ENCODE measurements around the gene C1QL2.

The C1QL2 gene

DNA sequence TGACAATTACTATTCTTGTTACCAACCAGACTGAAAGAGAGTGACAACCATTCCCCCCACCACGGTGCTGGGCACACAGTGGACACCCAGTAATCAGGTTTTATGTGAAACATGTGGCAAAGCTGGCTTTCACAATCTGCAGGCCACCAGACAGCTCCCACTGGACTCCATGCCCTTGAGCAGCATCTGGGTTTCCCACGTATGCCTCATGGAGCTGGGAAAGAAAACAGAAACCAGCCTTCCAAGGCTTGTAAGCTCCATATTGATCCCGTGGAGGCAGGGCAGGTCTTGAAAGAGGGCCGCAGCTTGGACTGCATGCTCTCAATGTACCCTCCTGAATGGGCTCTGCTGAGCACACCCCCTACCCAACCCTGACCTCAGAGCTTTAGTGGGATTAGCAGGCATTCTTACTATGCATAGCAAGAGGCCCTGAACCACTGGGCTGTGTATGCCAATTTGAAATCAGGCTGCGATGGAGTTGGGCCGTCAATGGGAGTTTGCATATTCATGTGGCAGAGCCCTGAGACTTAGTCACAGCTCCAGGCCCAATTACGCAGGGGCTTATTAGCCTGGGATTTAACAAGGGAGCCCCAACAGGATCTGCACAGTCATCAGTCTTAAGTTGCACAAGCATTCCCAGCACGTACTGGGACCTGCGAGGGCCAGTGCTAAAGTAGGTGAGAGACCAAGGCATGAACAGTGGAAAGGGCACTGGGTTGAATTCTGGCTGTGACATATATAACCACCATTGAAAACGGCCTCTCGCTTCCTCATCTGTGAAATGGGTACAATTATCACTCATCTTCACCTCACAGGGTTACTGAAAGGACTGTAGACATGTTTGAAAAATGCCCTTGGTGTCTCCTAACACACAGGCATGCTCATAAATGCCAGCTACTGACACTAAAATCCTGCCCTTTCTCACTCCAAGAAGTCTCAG, 10.5 kb downstream of the C1QL2 start:
- no peak overlapping the region for H3K27ac ChIP-seq
- no peak for DNase-seq (ENCODE audit: low read depth, low spot score)

DNA sequence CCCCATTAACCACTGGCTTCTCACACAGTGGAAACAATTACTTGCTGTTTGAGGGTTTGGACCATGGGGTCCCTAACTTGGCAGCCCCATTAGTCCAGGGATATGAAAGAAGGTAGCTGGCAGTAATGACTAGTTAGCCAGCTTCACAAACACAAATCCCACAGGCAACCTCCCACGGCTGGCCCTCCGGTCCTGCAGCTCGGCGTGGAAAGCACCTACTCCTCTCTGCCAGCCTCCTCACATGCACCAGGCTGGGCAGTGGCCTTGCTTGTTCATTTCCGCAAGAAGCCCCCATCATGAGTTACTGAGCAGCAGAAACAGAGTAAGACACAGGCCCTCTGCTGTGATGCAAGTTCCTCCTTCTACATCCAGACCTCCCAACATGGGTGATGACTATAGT, 13.7 kb downstream of the C1QL2 start:
- no peak overlapping the region for H3K27ac ChIP-seq
- no peak for DNase-seq (ENCODE audit: low read depth, low spot score)

DNA sequence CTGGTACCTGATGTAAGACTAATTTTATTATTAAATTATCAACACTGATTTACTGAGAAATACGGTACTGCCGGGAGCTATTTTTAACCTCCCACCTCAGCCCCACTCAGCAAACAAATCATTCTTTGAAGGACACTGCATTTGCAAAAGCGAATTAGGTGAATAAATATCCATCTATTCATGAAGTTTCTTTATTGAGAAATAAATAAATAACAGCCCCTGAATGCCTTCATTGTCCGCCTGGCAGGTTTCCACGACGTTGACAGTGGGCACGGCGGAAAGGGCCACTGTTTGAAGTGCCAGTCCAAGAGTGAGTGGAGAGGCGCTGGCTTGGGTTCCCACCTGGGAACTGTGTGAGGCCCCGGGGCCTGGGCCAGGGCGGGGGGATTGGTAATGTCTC, 15.7 kb downstream of the C1QL2 start:
- DNase-seq (ENCODE audit: low read depth, low spot score) = no peak
- no peak overlapping the region for H3K27ac ChIP-seq

DNA sequence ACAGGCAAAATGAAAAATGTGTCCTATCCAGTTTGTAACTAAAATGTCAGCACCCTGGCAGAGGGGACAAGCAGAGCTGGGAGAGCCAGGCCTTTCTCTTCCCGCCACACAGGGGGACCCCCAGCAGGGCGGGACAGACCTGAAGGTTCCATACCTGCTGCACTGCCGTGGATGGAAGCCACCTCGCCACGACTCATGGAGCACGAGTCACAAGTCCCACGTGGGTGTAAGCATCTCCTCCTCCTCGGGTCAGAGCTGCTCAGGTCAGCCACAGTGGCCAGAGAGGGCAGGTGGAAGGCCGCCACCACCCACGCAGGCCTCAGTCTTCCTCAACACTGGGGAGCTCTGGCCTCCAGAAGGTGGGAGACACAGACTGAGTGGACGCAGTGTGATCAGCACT, 21.0 kb downstream of the C1QL2 start:
- DNase-seq (ENCODE audit: low read depth, low spot score) = no peak
- no peak overlapping the region for H3K27ac ChIP-seq

DNA sequence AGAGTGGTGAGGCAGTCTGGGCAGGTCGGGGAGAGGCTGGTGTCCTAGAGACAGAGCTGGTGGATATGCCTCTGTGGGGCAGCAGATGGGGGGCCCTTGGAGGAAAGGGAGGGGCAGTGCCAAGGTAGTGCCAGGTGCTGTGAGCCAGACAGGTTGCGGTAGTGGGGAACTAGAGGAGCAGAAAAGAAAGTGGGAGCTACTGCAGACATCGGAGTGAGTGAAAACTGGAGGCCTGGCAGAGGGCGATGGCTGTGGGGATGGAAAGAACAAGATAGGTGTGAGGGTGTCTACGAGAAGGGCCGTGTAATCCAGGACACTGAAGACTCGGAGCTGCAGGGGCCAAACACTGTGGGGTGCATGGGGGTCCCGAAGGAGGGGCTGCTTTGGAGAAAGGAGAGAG, 21.7 kb downstream of the C1QL2 start:
- H3K27ac ChIP-seq = no peak overlapping the region

DNA sequence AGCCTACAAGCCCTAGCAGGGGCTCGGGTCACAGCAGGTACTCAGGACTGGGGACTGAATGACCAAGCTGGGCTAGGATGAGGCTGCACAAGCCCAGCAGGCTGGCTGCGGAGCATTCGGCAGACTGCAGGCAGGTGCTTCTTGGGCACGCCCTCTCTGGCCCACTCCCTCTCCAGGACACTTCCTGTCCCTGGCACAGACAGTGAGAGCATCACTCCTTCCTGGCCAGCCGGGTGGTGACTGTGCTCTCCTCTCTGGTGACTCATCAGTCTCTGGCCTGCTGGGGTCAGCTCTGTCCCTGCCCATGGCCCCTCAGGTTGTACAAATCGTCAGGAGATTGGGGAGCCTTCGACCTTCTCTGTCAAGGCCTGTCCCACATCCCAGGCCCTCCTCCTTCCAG, 22.5 kb downstream of the C1QL2 start:
- no peak for DNase-seq (ENCODE audit: low read depth, low spot score)

More for the DNA sequence above, 21.7 kb downstream of the C1QL2 start:
- no peak for DNase-seq (ENCODE audit: low read depth, low spot score)

DNA sequence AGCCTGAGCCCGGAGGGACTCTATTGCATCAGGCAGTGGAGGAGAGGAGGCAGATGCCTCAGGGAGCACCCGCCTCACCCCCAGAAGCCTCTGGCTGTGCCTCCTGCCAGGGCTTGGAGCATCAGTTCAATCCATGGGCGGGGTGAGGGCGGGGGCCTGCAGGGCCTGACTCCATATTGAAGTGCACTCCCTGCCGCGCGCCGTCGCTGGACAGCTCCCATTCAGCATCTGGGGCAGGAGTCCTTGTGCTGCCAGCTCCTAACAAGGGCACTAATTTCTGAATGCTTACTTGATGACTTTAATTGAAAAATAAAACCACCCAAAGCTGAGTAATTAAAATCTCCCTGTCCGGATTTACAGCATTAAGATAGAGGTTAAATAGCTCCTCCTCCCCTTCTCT, 23.8 kb downstream of the C1QL2 start:
- DNase-seq (ENCODE audit: low read depth, low spot score) = no peak
- no peak overlapping the region for H3K27ac ChIP-seq

More for the DNA sequence above, 22.5 kb downstream of the C1QL2 start:
- H3K27ac ChIP-seq = no peak overlapping the region

DNA sequence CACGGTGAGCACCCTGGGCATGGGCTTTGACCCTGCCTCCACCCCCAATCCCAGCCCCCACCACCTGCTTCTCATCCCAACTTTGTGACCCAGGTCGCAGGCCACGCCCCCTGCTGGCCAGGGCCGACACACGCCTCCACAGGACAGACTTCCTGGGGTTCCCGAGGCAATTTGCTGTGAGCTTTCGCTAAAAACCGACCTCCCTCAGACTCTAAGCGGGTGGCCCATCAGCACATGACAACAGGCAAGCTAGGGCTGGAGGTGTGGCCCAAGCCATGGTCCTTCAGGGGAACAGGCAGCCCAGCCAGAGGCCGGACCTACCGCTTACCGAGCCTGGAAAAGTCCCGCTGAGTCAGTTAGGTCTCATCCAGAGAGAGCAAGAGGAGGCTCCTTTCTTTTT, 31.9 kb downstream of the C1QL2 start:
- DNase-seq (ENCODE audit: low read depth, low spot score) = no peak
- no peak overlapping the region for H3K27ac ChIP-seq

DNA sequence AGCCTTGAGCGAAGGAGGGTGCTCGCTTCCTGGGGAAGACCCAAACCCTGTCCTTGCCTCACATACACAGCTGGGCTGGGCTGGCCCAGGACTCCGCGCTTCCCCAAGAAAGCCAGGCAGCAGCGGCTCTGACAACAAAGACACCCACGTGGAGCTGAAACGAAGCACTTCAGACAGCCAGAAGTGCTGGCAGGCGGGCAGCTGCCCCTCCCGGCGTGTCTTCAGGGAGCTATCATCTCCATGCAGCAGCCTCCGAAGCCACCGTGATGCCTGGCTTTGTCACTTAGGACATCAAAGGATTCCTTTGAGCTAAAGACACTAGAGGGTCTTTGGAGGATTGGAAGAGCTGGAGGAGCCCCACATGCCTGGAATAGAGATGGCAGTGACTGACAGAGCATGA, 35.2 kb downstream of the C1QL2 start:
- DNase-seq (ENCODE audit: low read depth, low spot score) = no peak
- no peak overlapping the region for H3K27ac ChIP-seq

DNA sequence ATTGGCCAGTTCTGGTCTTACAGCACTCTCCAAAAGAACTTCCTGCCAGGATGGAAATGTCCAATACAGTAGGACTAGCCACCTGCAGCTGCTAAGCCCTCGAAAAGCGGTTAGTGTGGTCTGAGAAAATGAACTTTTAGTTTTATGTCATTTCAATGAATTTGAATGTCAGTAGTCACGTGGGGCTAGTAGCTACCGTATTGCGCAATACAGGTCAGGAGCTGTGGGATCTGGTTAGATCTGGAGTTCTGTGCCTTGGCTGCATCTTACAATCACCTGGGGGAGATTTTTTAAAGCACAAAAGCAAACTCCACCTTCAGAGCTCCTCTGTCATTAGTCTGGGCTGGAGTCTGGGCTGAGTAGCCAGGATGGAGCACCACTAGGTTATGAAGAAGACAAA, 35.9 kb downstream of the C1QL2 start:
- DNase-seq (ENCODE audit: low read depth, low spot score) = no peak
- H3K27ac ChIP-seq = no peak overlapping the region

DNA sequence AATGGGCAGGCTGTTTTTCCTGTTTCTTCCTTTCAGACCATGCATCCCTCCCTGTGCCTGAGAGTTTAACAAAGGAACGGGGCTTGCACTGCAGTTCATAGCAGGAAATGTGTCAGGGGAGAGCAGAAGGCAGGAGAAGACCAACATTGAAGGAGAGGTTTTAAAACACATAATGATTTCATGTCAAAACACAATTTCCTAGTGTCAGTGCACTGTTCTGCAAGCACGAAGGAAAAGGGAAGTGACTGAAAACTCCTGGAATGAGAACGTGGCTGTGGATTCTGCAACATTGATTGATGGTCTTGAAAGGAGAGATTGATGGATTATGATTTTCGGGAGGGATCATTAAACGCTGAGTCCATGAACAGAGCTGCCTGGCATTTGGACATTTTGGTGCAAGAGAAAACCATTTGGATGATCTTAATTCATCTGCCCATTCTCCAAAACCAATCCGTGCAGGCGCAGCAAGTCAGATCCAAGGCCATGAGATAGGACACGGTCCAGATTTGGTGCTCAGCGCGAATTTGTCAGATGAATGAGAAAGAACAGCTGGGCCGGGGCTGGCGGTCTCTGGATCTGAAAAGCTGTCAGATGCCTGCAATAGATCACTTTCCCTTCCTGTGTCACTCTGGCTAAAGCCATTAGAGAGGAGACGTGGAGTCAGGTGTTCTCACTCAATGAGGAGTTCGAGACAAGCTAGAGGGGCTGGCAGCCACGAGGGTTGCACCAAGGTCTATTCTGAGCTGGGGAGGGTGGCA, 38.4 kb downstream of the C1QL2 start:
- DNase-seq (ENCODE audit: low read depth, low spot score) = no peak
- no peak overlapping the region for H3K27ac ChIP-seq

DNA sequence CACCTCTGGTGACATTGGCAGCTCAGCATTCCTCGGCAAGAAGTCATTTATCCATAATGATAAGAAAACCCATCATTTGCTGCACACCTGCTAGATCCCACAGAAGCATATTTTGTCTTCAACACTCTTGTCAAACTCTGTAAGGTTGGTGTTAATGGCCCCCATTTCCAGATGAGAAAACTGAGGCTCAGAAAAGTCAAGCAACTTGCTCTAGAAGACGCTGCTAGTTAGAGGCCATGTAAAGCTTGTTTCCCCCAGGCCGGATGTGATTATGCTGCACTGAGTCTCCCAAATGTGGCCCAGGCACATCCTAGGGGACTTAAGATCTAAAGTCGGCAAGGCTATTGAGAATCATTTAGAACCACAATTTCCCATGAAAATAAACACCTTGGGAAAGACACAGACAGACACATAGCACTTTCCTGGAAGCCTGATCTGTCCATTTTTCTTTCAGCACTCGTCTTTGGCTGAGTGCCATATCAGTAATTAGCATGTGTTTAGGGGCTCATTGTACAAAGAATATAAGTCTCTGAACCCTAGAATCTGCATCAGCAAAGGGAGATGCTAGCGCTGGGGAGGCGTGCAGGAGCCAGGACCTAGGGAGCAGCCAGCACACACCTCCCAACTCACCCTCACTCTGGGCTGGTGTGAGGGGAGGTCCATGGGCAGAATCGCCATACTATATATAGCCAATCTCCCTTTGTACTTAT, 39.3 kb downstream of the C1QL2 start:
- no peak for DNase-seq (ENCODE audit: low read depth, low spot score)
- no peak overlapping the region for H3K27ac ChIP-seq

DNA sequence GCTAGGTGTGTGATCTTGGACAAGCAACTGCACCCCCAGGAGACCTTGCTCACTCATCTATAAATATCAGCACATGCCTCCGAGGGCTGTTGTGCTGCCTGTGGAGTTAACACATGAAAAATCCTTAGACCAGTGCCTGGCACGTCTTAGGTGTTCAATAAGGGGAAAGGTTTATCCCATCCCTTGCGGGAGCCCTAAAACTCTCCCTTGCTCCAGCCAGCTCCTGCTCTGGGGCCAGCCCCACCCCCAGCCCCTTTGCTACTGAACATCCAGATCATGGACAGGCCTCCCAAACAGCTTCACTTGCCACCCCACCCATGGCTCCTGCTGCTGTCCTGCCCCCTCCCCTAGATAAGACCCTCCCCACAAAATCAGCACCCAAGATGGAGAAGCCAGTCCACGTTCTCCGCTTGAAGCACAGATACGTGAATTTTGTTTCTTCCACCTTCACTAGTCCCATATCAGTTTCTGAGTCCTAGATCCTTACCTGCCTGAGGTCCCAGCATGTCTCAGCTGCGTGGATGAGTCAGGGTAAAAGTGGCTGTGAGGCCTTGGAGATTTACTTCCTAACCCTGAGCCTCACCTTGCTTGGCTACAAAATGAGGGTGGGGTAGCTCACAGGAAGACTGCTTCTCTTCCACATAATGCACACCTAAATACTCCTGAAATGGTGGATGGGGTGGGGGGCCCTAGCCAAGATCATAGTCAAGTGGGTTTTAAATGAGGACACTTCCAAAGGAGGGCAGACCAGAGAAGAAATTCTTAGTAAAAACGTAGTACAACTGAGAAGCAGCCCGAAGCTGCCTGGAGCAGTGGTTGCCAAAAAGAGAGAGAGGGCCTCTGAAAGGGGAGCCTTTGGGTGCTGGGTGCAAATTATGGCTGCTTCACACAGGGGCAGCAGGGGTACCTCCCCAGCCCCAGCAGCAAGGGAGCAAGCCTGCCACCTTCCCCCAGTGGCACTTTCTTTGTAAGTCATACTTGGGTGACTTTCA, 40.4 kb downstream of the C1QL2 start:
- DNase-seq (ENCODE audit: low read depth, low spot score) = no peak
- H3K27ac ChIP-seq = no peak overlapping the region

DNA sequence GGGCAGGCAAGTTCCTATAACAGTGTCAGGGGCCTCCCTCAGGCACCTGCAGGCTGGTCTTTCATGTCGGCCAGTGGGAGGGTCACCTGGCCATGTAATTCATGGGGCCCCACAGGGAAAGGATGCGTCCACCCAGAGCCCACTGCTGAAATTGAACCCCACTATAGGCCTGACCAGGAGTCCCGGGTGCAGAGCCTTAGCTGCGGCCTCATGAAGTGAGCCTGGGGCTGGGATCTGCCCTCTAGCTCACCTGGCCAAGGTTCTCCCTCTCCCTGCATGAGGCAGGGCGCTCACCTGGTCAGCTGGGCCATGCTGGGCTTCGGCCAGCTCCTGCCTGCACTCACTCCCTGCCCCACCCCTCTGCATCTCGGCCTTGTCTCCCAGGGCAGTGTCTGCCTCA, 41.1 kb downstream of the C1QL2 start:
- no peak overlapping the region for H3K27ac ChIP-seq
- no peak for DNase-seq (ENCODE audit: low read depth, low spot score)

DNA sequence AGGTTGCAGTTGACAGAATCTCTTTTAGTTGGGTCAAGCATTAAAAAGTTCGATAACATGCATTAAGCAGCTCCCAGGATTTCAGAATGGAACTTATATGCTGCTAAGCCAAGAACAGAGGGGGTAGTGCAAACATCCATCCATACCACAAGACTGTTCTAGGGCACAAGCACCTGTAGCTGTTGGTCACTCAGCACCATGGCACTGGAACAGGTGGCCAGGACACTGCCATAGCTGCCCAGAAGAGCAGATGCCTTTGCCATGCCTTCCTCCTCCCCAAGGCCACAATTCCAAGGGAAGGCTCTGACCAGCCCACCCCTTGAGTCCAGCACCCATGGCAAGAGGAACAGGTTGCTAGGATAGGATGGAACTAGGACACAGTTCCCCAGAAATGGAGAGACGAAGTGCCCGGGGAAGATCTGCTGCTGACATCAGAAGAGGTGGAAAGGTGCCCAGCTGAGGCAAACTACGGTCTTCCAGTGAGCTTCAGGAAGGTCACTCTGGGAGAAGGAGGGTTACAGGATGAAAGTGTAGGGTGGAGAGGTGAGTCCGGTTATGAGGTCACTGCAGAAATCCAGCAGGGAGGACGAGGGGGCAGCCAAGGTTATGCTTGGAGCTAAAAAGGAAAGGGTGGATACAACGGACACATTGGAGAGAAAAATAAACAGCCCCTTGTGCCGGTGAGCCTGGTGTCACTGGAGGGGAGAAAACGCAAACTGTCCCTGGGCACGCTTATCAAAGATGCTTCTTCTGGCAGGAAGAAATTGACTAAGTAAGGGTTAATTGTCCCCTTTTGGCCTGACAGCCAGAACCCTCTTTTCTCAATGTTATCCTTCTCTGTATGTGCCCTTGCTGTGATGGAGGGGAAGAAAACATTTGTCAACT, 41.9 kb downstream of the C1QL2 start:
- H3K27ac ChIP-seq = no peak overlapping the region
- no peak for DNase-seq (ENCODE audit: low read depth, low spot score)

DNA sequence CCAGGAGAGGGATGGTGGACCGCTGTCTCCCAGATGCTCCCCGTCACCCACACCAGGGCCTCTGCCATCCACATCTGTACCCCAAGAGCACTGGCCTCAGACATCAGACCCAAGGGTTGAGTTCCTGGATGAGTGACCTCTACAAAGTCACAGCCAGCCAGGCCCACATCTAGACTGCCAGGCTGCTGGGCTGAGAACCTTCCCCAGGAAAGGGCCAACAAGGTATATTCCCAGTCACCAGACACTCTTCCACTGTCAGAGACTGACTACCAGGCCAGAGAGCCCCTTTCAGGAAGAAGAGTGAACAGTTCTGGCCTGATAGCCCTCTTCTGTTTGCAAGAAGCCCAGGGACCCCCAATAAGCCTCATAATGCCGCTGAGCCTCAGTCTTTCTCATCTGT, 44.3 kb downstream of the C1QL2 start:
- no peak for DNase-seq (ENCODE audit: low read depth, low spot score)
- H3K27ac ChIP-seq = no peak overlapping the region

DNA sequence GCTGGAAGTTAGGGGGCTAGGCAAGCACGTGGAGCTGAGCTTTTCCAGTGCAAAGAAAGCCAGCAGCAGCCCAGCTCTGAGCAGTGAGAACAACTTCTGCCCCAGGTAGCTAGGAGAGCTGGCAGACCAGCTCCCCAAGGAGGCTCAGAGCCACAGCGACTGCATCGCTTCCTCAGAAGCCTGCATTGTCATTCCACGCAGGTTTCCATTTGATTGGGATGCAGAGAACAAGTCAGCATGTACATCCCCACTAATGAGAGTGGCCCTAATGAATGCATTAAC, 45.1 kb downstream of the C1QL2 start:
- DNase-seq (ENCODE audit: low read depth, low spot score) = no peak
- no peak overlapping the region for H3K27ac ChIP-seq

DNA sequence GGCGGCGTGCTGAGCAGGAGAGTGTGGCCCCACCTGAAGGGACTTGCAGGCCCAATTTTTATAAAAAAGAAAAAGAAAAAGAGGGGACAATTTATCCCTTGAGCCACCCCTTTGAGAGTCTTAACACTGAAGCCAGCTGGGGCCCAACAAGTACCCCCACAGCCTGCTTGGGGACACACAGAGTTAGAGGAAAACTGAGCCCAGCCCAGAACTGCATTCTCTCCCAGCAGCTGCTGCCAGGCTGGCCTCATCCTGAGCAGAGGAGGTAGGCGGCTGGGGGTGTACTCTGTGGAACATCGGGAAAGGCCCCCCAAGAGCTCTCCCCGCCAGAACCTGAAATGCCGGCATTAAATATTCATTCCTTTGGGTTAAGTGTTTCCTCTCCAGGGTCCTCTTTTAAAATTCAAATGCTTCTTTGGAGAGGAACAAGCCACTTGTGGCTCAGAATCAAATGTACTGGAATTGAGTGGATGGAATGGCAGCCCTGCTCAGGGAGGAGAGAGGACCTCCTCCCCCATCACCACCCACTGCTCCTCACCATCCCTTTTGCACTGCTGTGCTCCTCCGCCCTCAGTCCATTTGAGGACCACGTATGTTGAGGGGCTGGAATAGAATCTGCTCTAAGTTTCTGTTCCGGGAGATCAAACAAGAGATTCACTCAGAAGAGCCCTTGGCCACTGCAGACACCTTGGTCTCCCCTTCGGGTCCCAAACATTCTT, 45.6 kb downstream of the C1QL2 start:
- H3K27ac ChIP-seq = no peak overlapping the region
- no peak for DNase-seq (ENCODE audit: low read depth, low spot score)
